NCI-H226 (cell line): ENCODE measurements around the gene GGN.
A peak's percentile ranks its signal among the peaks of the same experiment; 100 is the strongest.
"Not testable (repeated sequence)": the region's sequence is repeated elsewhere in the genome, so short reads cannot be mapped to it uniquely, and the experiment has no call there.

Experiments used
- DNase-seq: peaks from one replicate; pipeline ENCODE4 v3.0.0-alpha.2; 2015

Gene GGN

GRCh38 chr19:38386300-38386970 is 1.4 kb downstream of the GGN start:
- no peak for DNase-seq

GRCh38 chr19:38385804-38386257 is 2.0 kb downstream of the GGN start:
- DNase-seq, result no peak

- DNase-seq, result no peak
Observed at GRCh38 chr19:38385057-38385803, 2.6 kb downstream of the GGN start.

GRCh38 chr19:38384209-38385027 is 3.4 kb downstream of the GGN start:
- DNase-seq, result no peak

- DNase-seq, result no peak
Observed at GRCh38 chr19:38383743-38384142, 4.1 kb downstream of the GGN start.

GRCh38 chr19:38383184-38383583 is 4.7 kb downstream of the GGN start:
- no peak for DNase-seq

GRCh38 chr19:38381138-38381537 is 6.7 kb downstream of the GGN start:
- DNase-seq, result no peak

- no peak for DNase-seq
Observed at GRCh38 chr19:38378866-38379265, 9.0 kb downstream of the GGN start.

- no peak for DNase-seq
Observed at GRCh38 chr19:38377052-38377451, 10.8 kb downstream of the GGN start.

GRCh38 chr19:38376576-38376975 is 11.3 kb downstream of the GGN start:
- no peak for DNase-seq

- DNase-seq, result no peak
Observed at GRCh38 chr19:38375748-38376147, 12.1 kb downstream of the GGN start.

- no peak for DNase-seq
Observed at GRCh38 chr19:38375098-38375493, 12.7 kb downstream of the GGN start.

- peak; percentile 98 for DNase-seq
Observed at GRCh38 chr19:38374332-38375097, 13.3 kb downstream of the GGN start, which contains the start of gene PSMD8. PSMD8 (plus strand) TSS chr19:38374571; CDS start chr19:38374602, 31 bp downstream.

- no peak for DNase-seq
Observed at GRCh38 chr19:38373907-38374331, 13.9 kb downstream of the GGN start.

- DNase-seq, result no peak
Observed at GRCh38 chr19:38371081-38371480, 16.8 kb downstream of the GGN start.

GRCh38 chr19:38370299-38370698 is 17.5 kb downstream of the GGN start:
- DNase-seq, result no peak

- no peak for DNase-seq
Observed at GRCh38 chr19:38369584-38369983, 18.2 kb downstream of the GGN start.

- no peak for DNase-seq
Observed at GRCh38 chr19:38367041-38367440, 20.8 kb downstream of the GGN start.

- not testable (repeated sequence) for DNase-seq
Observed at GRCh38 chr19:38362946-38363688, 24.7 kb downstream of the GGN start.

GRCh38 chr19:38362076-38362945 is 25.5 kb downstream of the GGN start:
- DNase-seq, result peak; percentile 79

GRCh38 chr19:38361633-38362075 is 26.2 kb downstream of the GGN start:
- peak; percentile 74 for DNase-seq
